H1 (cell line): ENCODE results near the gene TRIM9. TPM values are rescaled to one million over a fixed set of nuclear protein-coding genes. Genes with fewer than 3 reads are reported as not detected.

Experiments
- CTCF ChIA-PET: fragments of 300-600 bp; sonication (Branson Sonifier 250); formaldehyde crosslinking; loops from one replicate; lab custom pipeline; 2021; ENCODE audit not compliant: partially characterized antibody; lab: Charles Lee
- POLR2A ChIA-PET: fragments of 300-600 bp; sonication (Branson Sonifier 250); formaldehyde crosslinking; loops from one replicate; lab custom pipeline; 2021; ENCODE audit warnings: inconsistent platforms; ENCODE audit not compliant: partially characterized antibody; lab: Charles Lee
- DNase-seq, 2 experiments: peaks; one replicate each; pipeline versions ENCODE4 v3.0.0 to v3.0.0-alpha.2; 2010 to 2022; ENCODE audit warnings: low spot score in 2 of 2, low read depth in 1 of 2, mixed read lengths in 1 of 2
- FAIRE-seq: peaks from 2 replicates; lab custom pipeline; 2011; peaks lifted over from hg19 to GRCh38; lab: Jason Lieb, UNC
- H2AFZ ChIP-seq: 2 replicates; pipeline ENCODE4 v1.8.1; 2012; ENCODE audit warnings: low read length, inconsistent platforms
- H2AK5ac ChIP-seq: 2 replicates; pipeline ENCODE4 v1.6.1; 2013; ENCODE audit warnings: low read depth, low read length
- H2BK120ac ChIP-seq: replicated peaks from 2 replicates; pipeline ENCODE3; 2013; ENCODE audit warnings: low read depth, low read length, inconsistent platforms
- H2BK12ac ChIP-seq: 2 replicates; pipeline ENCODE4 v1.6.1; 2013; ENCODE audit warnings: low read depth, low read length
- H2BK15ac ChIP-seq: 2 replicates; pipeline ENCODE4 v1.6.1; 2013; ENCODE audit warnings: low read length
- H2BK20ac ChIP-seq: 2 replicates; pipeline ENCODE4 v1.6.1; 2013; ENCODE audit warnings: low read length
- H2BK5ac ChIP-seq: 2 replicates; pipeline ENCODE4 v1.6.1; 2013; ENCODE audit warnings: low read depth, low read length
- H3K14ac ChIP-seq: 2 replicates; pipeline ENCODE4 v1.6.1; 2013; ENCODE audit warnings: inconsistent platforms; ENCODE audit not compliant: insufficient read length
- H3K18ac ChIP-seq: 2 replicates; pipeline ENCODE4 v1.6.1; 2013; ENCODE audit warnings: low read length; ENCODE audit errors: extremely low read depth
- H3K23ac ChIP-seq: 2 replicates; pipeline ENCODE4 v1.6.1; 2013; ENCODE audit warnings: inconsistent platforms; ENCODE audit not compliant: insufficient read length
- H3K23me2 ChIP-seq: 2 replicates; pipeline ENCODE4 v1.6.1; 2013; ENCODE audit warnings: low read depth, low read length
- H3K27ac ChIP-seq: 2 replicates; pipeline ENCODE4 v1.6.1; 2011; ENCODE audit warnings: low read depth, low read length, inconsistent platforms
- H3K27me3 ChIP-seq, 4 experiments: replicated peaks in 1 of 4; 1 replicate in 1 of 4; 2 replicates in 3 of 4; pipeline versions ENCODE4 v1.6.1 to v1.8.1; 2011 to 2013; ENCODE audit warnings: low read length in 3 of 4, mild to moderate bottlenecking in 3 of 4, inconsistent platforms in 2 of 4, mixed read lengths in 2 of 4, moderate library complexity in 1 of 4; ENCODE audit not compliant: control insufficient read depth in 3 of 4, insufficient read depth in 3 of 4; ENCODE audit errors: extremely low read depth in 1 of 4
- H3K36me3 ChIP-seq, 4 experiments: 2 replicates each; pipeline versions ENCODE4 v1.6.1 to v1.8.1; 2011 to 2013; ENCODE audit warnings: mild to moderate bottlenecking in 4 of 4, low read length in 3 of 4, moderate library complexity in 2 of 4, control low read depth in 1 of 4, inconsistent platforms in 1 of 4; ENCODE audit not compliant: insufficient read depth in 4 of 4, control insufficient read depth in 2 of 4
- H3K4ac ChIP-seq: replicated peaks from 2 replicates; pipeline ENCODE3; 2013; ENCODE audit warnings: low read length, low read depth, mixed read lengths, inconsistent platforms; ENCODE audit not compliant: insufficient read length
- H3K4me1 ChIP-seq, 4 experiments: replicated peaks in 1 of 4; 1 replicate in 1 of 4; 2 replicates in 3 of 4; pipeline versions ENCODE4 v1.6.1 to v1.8.1; 2011 to 2013; ENCODE audit warnings: low read length in 3 of 4, inconsistent platforms in 2 of 4, mixed read lengths in 1 of 4; ENCODE audit not compliant: insufficient read depth in 4 of 4, control insufficient read depth in 3 of 4
- H3K4me2 ChIP-seq, 2 experiments: 2 replicates each; pipeline versions ENCODE4 v1.6.1 to v1.8.1; 2011 to 2013; ENCODE audit warnings: low read depth in 2 of 2, low read length in 2 of 2, control low read depth in 1 of 2, inconsistent platforms in 1 of 2, mild to moderate bottlenecking in 1 of 2; ENCODE audit not compliant: insufficient read depth in 1 of 2
- H3K4me3 ChIP-seq, 4 experiments: fragments of 200-600, 300-600 bp in 1 of 4; sonication (generic), shearing (Covaris generic), sonication (Bioruptor Twin) in 1 of 4; 2 replicates each; pipeline versions ENCODE4 v1.5.1 to v1.8.1; 2011 to 2016; ENCODE audit warnings: low read length in 4 of 4, low read depth in 3 of 4, control low read depth in 2 of 4, inconsistent platforms in 2 of 4, mild to moderate bottlenecking in 2 of 4, mixed read lengths in 1 of 4, moderate library complexity in 1 of 4; ENCODE audit not compliant: insufficient read depth in 2 of 4; ENCODE audit errors: extremely low read depth in 1 of 4
- H3K56ac ChIP-seq: replicated peaks from 2 replicates; pipeline ENCODE3; 2013; ENCODE audit warnings: low read depth, mild to moderate bottlenecking, mixed read lengths, low read length, inconsistent platforms; ENCODE audit not compliant: insufficient read length
- H3K79me1 ChIP-seq: 2 replicates; pipeline ENCODE4 v1.6.1; 2013; ENCODE audit warnings: low read depth, low read length, control low read depth
- H3K79me2 ChIP-seq, 2 experiments: 2 replicates each; pipeline versions ENCODE4 v1.6.1 to v1.8.1; 2012 to 2013; ENCODE audit warnings: low read length in 2 of 2, mild to moderate bottlenecking in 2 of 2, inconsistent platforms in 1 of 2; ENCODE audit not compliant: insufficient read depth in 2 of 2, control insufficient read depth in 1 of 2
- H3K9ac ChIP-seq, 4 experiments: replicated peaks in 1 of 4; 1 replicate in 1 of 4; 2 replicates in 3 of 4; pipeline versions ENCODE4 v1.6.1 to v1.8.1; 2011 to 2013; ENCODE audit warnings: low read depth in 3 of 4, low read length in 3 of 4, control low read depth in 2 of 4, mild to moderate bottlenecking in 2 of 4, moderate library complexity in 2 of 4, inconsistent platforms in 1 of 4; ENCODE audit errors: extremely low read depth in 1 of 4
- H3K9me3 ChIP-seq, 2 experiments: 2 replicates each; pipeline versions ENCODE4 v1.6.1 to v1.8.1; 2012 to 2013; ENCODE audit warnings: mild to moderate bottlenecking in 2 of 2, moderate library complexity in 2 of 2, control low read depth in 1 of 2, inconsistent platforms in 1 of 2, low read depth in 1 of 2, low read length in 1 of 2, mixed read lengths in 1 of 2; ENCODE audit not compliant: insufficient read depth in 2 of 2
- H4K20me1 ChIP-seq, 2 experiments: replicated peaks in 1 of 2; 2 replicates each; pipeline versions ENCODE3 to v1.8.1; 2011 to 2013; ENCODE audit warnings: inconsistent platforms in 2 of 2, low read length in 2 of 2, mild to moderate bottlenecking in 1 of 2; ENCODE audit not compliant: insufficient read depth in 2 of 2, control insufficient read depth in 1 of 2
- H4K5ac ChIP-seq: 2 replicates; pipeline ENCODE4 v1.6.1; 2013; ENCODE audit warnings: low read length, low read depth, mixed read lengths, inconsistent platforms; ENCODE audit not compliant: insufficient read length
- H4K8ac ChIP-seq: 2 replicates; pipeline ENCODE4 v1.8.0; 2013; ENCODE audit warnings: mild to moderate bottlenecking, moderate library complexity, low read length, inconsistent platforms; ENCODE audit not compliant: insufficient read depth; ENCODE audit errors: extremely low read depth
- H4K91ac ChIP-seq: replicated peaks from 2 replicates; pipeline ENCODE3; 2013; ENCODE audit warnings: low read length, mixed read lengths, inconsistent platforms; ENCODE audit not compliant: insufficient read length
- CBX8 ChIP-seq: fragments of 300-800, 300-1000 bp; sonication (generic); IDR thresholded peaks from 2 replicates; pipeline ENCODE4 v1.7.1; 2016; ENCODE audit warnings: low read depth, low read length, borderline replicate concordance
- MAFK ChIP-seq: IDR thresholded peaks from 2 replicates; pipeline ENCODE4 v1.6.1; 2012; ENCODE audit warnings: low read depth, mild to moderate bottlenecking, improper control_type of control experiment, low read length
- RAD21 ChIP-seq, 2 experiments: IDR thresholded peaks in 1 of 2; conservative IDR thresholded peaks in 1 of 2; 2 replicates each; pipeline ENCODE4 v1.6.1; 2011; ENCODE audit warnings: low read depth in 2 of 2, low read length in 2 of 2, improper control_type of control experiment in 1 of 2, inconsistent platforms in 1 of 2, mild to moderate bottlenecking in 1 of 2, moderate library complexity in 1 of 2
- TBP ChIP-seq: IDR thresholded peaks from 2 replicates; pipeline ENCODE4 v1.6.1; 2011; ENCODE audit warnings: low read depth, low read length, improper control_type of control experiment
- TCF12 ChIP-seq: IDR thresholded peaks from 2 replicates; pipeline ENCODE4 v1.6.1; 2011; ENCODE audit warnings: low read depth, mild to moderate bottlenecking, low read length
- WGBS, 2 experiments: shearing (Covaris generic) in 1 of 2; methylation state at CpG; one replicate each; pipeline versions ENCODE4 v1.1.6 to v1.1.7; 2013 to 2015; ENCODE audit warnings: low lambda C conversion rate in 2 of 2, mixed read lengths in 2 of 2, inconsistent platforms in 1 of 2, low coverage in 1 of 2, missing lambda C conversion rate in 1 of 2; ENCODE audit not compliant: insufficient replicate concordance in 2 of 2, insufficient coverage in 1 of 2, insufficient read length in 1 of 2; ENCODE audit errors: extremely low coverage in 1 of 2, missing lambda C conversion rate in 1 of 2; 5-methylcytosine and 5-hydroxymethylcytosine counted together
- polyA plus RNA-seq, 7 experiments: library from polyadenylated mRNA; depleted of rRNA in 3 of 7; stranded (reverse) in 5 of 7; unstranded in 2 of 7; fragments of >200 nt in 5 of 7; fragments of 200-250 nt in 2 of 7; gene quantifications; 1 replicate in 5 of 7; 2 replicates in 1 of 7; 4 replicates in 1 of 7; pipeline versions ENCODE4 v1.2.1 to v1.2.3, GENCODE V29; 2011 to 2013; ENCODE audit warnings: missing spikeins in 2 of 7, mixed read lengths in 2 of 7
- total RNA-seq: library from RNA; stranded (reverse); fragmentation: NEBNext Ultra II Directional; extraction: Animal tissue kit (Norgen Biotek cat#: 25700); gene quantifications from 2 replicates; pipeline ENCODE4 v1.2.1, GENCODE V29; 2021

The TRIM9 gene
- total and polyA plus RNA-seq, 2 of the 8 experiments (the other 6 are each of a cell fraction or from before 2014, with no cell fraction given), result 2.7 to 5.4 TPM

- DNase-seq, result no peak
- Histone ChIP-seq H2BK5ac (no peak overlapping the region), H3K56ac (no peak overlapping the region), H3K4me2 (no peak overlapping the region), H2BK120ac (no peak overlapping the region), H3K4me1 (no peaks in the 10 kb centered on the region), H4K8ac (no peak overlapping the region), H3K79me2 (no peaks in the 10 kb centered on the region), H4K5ac (no peak overlapping the region), H2AK5ac (no peak overlapping the region), H3K23me2 (no peaks in the 10 kb centered on the region), H4K91ac (no peak overlapping the region), H2AFZ (no peak overlapping the region), H3K79me1 (no peaks in the 10 kb centered on the region), H3K14ac (no peak overlapping the region), H2BK20ac (no peak overlapping the region), H3K4me3 (no peak overlapping the region), H3K9ac (no peak overlapping the region), H3K27ac (no peak overlapping the region), H3K27me3 (no peaks in the 10 kb centered on the region), H3K9me3 (no peaks in the 10 kb centered on the region), H3K36me3 (no peaks in the 10 kb centered on the region), H4K20me1 (no peaks in the 10 kb centered on the region), H3K23ac (no peak overlapping the region), H3K4ac (no peak overlapping the region), H3K18ac (no peak overlapping the region), H2BK12ac (no peak overlapping the region), H2BK15ac (no peak overlapping the region)
- ChIA-PET CTCF (interaction anchor here (0.6 to 1.2 kb wide), 2 partner anchors 16 to 393 kb away, joined by 3 read pairs; partner anchors contain the start of gene TRIM9), POLR2A (no interaction called here)
- no peak for FAIRE-seq
- 91% methylated on average over 1 of the region's 1 CpG; no CpG with 5 or more reads in 1 of the 2 experiments for WGBS, 2 experiments
- TF ChIP-seq CBX8 (no peak), MAFK (no peak), RAD21 (IDR thresholded peaks at IDR 0.05 in 1 of 2, conservative IDR thresholded peaks at IDR 0.05 in 1 of 2; ENCODE audit: low read depth in 2 of 2, low read length in 2 of 2) (no peak), TCF12 (no peak), TBP (no peak)
These were observed 15.8 kb downstream of the TRIM9 start for GRCh38 chr14:51079085-51079484.
